Measurements from ENCODE around the gene GRIP2. TPM values are rescaled to one million over a fixed set of nuclear protein-coding genes. Genes with fewer than 3 reads are reported as not detected.

Gene GRIP2
- total and polyA plus RNA-seq, 2 donors (not counting 3 experiments of a cell fraction or from before 2014, with no cell fraction given), result not detected

- no peaks in the 10 kb centered on the region for H3K79me2 ChIP-seq (ENCODE audit: control insufficient read depth, insufficient read depth, low read length)
- no peak overlapping the region for H3K27ac ChIP-seq (ENCODE audit: insufficient read depth, low read depth, low read length)
- dilution Hi-C loops (cut with MboI; ENCODE audit: extremely low pct_ligation_motif_present, low sequenced_read_pairs) (no loop called here), intact Hi-C loops (cut with micrococcal nuclease) (no loop called here)
- no peak overlapping the region for H3K4me3 ChIP-seq (replicated peaks in 1 of 3; ENCODE audit: insufficient read depth in 1 of 3, low read depth in 1 of 3, low read length in 3 of 3)
- FAIRE-seq (no peak), DNase-seq (ENCODE audit: low read depth, low spot score) (no peak)
- no TSS peak for BruUV-seq (replicated peaks)
- POLR2A ChIA-PET, result no interaction called here
- no peak for TF ChIP-seq CTCF (IDR thresholded peaks at IDR 0.05; ENCODE audit: extremely low read depth in 1 of 2, insufficient read depth in 1 of 2, low read depth in 1 of 2, low read length in 2 of 2)
- no peak for TF ChIP-seq MYC (IDR thresholded peaks at IDR 0.05; ENCODE audit: low read depth, low read length)
- TF ChIP-seq GATA2 (IDR thresholded peaks at IDR 0.05; ENCODE audit: insufficient read depth, insufficient read length, low read depth, low read length), result no peak
- no peak for TF ChIP-seq FOS (IDR thresholded peaks at IDR 0.05; ENCODE audit: borderline replicate concordance, insufficient read depth, low read length)
- no peak for TF ChIP-seq MAX (IDR thresholded peaks at IDR 0.05; ENCODE audit: insufficient read depth, insufficient read length)
- TF ChIP-seq EZH2 (IDR thresholded peaks at IDR 0.05; ENCODE audit: borderline replicate concordance, low read depth, low read length, severe bottlenecking), result no peak
- TF ChIP-seq POLR2A (IDR thresholded peaks at IDR 0.05; ENCODE audit: low read depth, low read length), result no peak
- no peak for TF ChIP-seq POLR2AphosphoS5 (IDR thresholded peaks at IDR 0.05; ENCODE audit: insufficient read depth, low read depth, low read length)
- no peak for TF ChIP-seq JUN (IDR thresholded peaks at IDR 0.05; ENCODE audit: borderline replicate concordance, insufficient read depth, insufficient read length, low read depth)
- no peaks in the 10 kb centered on the region for H3K27me3 ChIP-seq (ENCODE audit: control insufficient read depth in 2 of 2, insufficient read depth in 2 of 2, low read length in 2 of 2)
- H3K9me3 ChIP-seq (replicated peaks; ENCODE audit: control insufficient read depth, insufficient read depth, low read length), result no peaks in the 10 kb centered on the region
- H3K9me1 ChIP-seq (replicated peaks; ENCODE audit: control insufficient read depth, extremely low read depth, insufficient read depth, low read length), result no peaks in the 10 kb centered on the region
- H3K4me1 ChIP-seq (ENCODE audit: control insufficient read depth, extremely low read depth, insufficient read depth, low read length), result no peaks in the 10 kb centered on the region
- CTCF ChIA-PET, result interaction anchor here (1.7 kb wide), 1 partner anchor 256 kb away, joined by 6 read pairs; no protein-coding TSS in a partner anchor
- H3K4me2 ChIP-seq (ENCODE audit: insufficient read depth, low read length), result no peak overlapping the region
- H2AFZ ChIP-seq (ENCODE audit: low read depth, low read length), result no peak overlapping the region
- H3K9ac ChIP-seq (replicated peaks; ENCODE audit: extremely low read depth, insufficient read depth, low read length), result no peak overlapping the region
- H4K20me1 ChIP-seq (replicated peaks; ENCODE audit: control insufficient read depth, extremely low read depth, insufficient read depth, low read length), result no peaks in the 10 kb centered on the region
- H3K36me3 ChIP-seq (ENCODE audit: control insufficient read depth in 2 of 2, extremely low read depth in 1 of 2, insufficient read depth in 2 of 2, low read length in 2 of 2), result no peaks in the 10 kb centered on the region
Observed at GRCh38 chr3:14517601-14518431, 22.3 kb downstream of the GRIP2 start.

Data from endothelial cell of umbilical vein (primary cell).